ENCODE measurements around the gene RAD21L1.
A peak's percentile ranks its signal among the peaks of the same experiment; 100 is the strongest.

The RAD21L1 gene

DNA sequence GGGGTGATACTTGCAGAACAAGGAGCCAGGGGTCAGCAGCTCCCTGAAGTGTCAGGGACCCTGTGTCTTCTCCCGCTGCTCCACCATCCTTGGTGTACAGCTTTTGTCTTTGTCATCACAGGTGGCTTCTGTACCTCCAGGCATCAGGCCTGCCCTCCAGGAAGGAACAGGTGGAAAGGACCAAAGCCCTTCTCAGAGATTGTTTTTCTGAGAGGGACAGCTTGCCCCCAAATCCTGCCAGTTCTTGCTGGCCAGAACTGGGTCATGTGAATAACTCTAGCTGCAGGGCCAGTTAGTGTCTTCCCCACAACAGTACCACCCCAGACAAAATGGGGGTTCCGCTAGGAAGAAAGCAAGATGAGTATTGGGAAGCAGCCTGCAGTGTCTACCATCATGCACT is 71.6 kb downstream of the RAD21L1 start:
- no peak for DNase-seq

DNA sequence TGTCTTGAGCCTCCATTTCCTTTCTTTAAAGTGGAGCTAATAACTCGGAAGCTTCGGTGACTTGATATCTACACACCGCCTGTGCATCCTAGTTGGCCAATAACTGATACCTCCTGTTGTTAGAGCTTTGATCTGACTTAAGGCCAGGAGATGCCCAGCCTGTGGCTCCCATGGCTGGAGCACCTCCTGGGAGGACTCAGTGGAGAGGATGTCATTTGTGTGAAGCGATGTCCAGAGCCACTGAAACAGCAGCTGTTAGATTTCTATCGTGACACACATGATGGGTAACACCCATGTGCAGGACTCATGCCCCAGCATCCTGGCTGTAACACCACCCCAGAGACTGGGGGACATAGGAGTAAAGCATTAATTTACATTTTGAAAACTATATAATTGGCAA is 72.3 kb downstream of the RAD21L1 start:
- DNase-seq = no peak

DNA sequence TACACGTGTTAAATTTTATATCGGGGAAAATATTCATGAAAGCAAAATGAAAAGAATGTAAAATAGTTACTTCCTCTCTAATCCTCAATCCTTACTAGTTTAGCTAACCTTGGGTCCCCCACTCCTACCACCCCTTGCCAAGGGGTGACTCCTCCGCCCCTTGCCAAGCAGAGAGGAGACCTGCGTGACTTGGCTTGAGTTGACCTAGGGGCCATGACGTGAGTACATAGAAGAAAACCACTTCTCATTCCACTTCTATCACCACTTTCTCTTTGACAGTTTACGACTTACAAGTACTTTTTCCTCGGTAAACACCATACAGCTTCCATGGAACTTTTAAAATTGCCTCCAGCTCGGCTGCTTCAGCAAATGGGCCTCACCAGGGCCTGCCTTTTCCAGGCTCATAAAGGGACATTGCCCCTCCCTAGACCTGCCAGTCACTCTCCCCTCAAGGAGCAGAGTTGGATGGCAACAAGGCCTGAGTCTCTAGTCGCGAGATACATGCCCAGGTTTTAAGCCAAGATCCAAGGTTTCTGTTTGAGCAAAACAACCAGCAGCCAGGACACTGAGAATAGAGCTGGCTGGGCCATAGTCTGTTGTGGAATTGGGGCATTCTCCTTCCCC is 73.2 kb downstream of the RAD21L1 start:
- no peak for DNase-seq

DNA sequence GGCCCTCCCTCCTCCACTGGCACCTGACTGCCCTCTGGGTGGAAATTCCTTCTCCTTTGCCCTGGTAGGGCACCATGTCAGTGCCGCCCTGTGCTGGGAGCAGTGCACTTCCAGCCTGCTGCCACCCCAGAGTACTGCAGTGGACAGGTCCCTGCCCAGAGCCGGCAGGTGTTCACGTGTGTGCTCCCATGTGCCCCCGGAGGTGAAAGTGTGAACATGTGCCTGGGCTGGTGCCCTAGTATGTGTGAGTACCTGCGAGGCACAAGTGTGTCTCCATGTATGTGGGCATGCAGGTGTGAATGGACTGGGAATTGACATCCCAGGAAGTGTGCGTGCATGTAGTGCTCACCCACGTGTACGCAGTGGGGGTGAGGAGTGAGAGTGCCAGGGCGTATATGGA is 73.7 kb downstream of the RAD21L1 start:
- no peak for DNase-seq

DNA sequence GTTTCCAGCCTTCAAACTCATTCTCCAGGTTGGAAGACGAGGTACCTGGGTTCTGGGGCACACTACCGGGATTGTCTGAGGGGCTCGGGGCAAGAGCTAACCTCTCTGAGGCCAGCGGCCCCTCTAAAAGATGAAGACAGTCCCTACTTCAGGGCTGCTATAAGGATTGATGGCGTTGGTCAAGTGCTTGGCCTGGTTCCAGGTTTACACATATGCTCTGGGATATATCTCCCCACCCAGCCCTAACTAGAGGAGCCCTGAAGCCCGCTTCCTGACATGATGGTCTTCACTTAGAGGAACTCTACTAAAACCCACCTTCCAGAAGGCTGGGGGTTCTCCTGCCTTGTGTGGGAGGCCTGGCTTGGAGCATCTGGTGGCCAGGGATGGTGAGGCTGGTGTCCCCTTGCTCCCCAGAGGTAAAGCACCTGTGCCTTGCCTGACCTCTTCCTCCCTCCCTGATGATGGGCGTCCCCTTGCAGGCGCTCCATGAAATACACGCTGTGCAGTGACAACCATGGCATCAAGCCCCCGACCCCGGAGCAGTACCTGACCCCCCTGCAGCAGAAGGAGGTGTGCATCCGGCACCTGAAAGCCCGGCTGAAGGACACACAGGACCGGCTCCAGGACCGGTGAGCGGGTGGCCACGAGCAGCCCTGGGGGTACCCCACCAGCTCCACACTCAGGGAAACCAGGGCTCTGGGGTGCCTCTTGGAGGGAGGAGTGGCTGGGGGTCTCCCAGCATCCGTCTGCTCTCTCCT is 74.4 kb downstream of the RAD21L1 start:
- DNase-seq = no peak

DNA sequence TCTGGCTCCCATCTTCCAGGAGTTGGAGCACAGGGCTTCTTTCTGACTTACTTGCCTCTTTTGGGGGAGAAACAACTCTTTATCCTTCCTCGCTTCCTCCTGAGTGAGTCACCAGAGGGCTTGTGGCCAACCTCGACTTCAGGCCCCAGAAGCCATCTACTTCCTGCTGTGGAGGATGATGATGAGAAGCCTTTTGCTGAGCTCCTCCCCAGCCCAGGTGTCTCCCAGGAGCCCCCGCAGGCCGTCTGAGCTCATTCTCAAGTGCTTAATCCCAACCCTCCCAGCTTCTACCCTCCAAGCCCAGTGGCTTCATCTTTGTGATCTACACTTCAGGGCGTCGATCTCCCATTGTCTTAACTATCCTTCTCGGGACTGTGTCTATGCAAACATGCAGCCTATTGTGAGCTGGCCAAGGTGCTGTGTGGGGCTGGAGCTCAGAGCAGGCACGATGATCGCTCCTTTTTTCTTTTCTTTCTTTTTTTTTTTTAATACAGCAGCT is 75.2 kb downstream of the RAD21L1 start:
- peak; percentile 77 for DNase-seq

DNA sequence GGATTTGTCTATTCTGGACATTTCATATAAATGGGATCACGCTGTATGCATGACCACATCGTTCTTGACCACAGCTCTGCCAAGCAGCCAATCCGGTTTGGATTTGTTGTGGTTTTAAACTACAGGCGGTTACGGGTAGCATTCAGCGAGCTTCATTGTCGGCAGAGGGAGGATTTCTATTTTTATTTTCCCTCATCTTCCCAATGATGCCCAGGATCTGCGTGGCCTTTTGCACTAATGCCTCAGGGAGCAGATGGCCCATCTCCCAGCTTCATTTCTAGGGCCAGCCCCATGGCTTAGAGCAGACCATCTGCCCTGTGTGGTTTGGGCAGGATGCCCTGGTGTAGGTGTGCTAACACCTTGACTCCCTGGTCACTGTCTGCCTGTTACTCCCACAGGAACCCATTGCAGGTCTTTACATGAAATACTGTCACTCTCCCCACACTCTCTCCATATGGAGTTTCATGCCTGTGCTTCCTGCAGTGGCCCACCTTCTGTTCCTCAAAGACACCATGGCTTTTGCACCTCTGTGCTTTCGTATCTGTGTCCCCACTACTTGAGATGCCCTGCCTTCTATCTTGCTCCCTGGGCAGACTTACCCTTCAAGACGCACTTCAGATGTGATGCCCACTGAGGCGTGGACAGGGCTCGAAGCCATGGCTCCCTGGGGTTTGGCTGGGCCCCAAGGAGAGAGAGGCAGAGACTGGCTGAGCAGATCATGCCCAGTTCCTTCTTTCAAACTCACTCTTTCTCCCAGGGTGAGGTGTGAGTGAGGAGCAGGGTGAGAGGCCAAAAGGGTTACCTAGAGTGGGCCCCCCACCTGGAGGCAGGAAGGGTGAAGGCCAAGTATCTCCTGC is 77.1 kb downstream of the RAD21L1 start:
- no peak for DNase-seq

DNA sequence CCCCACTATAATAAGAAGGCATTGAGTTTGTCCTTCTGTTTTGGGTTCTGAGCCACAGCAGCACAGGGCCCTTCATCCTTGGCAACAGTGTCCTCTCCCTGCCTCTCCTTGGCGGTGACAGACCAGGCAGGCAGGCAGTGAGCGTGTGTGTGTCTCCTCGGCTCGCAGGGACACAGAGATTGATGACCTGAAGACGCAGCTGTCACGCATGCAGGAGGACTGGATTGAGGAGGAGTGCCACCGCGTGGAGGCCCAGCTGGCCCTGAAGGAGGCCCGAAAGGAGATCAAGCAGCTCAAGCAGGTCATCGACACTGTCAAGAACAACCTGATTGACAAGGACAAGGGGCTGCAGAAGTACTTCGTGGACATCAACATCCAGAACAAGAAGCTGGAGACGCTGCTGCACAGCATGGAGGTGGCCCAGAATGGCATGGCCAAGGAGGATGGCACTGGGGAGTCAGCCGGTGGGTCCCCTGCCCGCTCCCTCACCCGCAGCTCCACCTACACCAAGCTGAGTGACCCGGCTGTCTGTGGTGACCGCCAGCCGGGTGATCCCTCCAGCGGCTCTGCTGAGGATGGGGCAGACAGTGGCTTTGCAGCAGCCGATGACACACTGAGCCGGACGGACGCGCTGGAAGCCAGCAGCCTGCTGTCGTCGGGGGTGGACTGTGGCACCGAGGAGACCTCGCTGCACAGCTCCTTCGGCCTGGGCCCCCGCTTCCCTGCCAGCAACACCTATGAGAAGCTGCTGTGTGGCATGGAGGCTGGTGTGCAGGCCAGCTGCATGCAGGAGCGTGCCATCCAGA is 79.1 kb downstream of the RAD21L1 start:
- no peak for DNase-seq

All from EL (cell line).